ENCODE data around the gene SUPT5H. TPM values are rescaled to one million over a fixed set of nuclear protein-coding genes. Genes with fewer than 3 reads are reported as not detected.

SUPT5H gene
- total RNA-seq, 1 experiment from 2014 or later, result 79.0 TPM

- no peak for DNase-seq (ENCODE audit: low read depth)
These were observed 50.7 kb downstream of the SUPT5H start for GRCh38 chr19:39496063-39496462.

- no peak for DNase-seq (ENCODE audit: low read depth)
These were observed 52.3 kb downstream of the SUPT5H start for GRCh38 chr19:39497701-39497995.

- DNase-seq (ENCODE audit: low read depth), result peak; percentile 18
These were observed 52.8 kb downstream of the SUPT5H start for GRCh38 chr19:39497996-39498797.

DNA sequence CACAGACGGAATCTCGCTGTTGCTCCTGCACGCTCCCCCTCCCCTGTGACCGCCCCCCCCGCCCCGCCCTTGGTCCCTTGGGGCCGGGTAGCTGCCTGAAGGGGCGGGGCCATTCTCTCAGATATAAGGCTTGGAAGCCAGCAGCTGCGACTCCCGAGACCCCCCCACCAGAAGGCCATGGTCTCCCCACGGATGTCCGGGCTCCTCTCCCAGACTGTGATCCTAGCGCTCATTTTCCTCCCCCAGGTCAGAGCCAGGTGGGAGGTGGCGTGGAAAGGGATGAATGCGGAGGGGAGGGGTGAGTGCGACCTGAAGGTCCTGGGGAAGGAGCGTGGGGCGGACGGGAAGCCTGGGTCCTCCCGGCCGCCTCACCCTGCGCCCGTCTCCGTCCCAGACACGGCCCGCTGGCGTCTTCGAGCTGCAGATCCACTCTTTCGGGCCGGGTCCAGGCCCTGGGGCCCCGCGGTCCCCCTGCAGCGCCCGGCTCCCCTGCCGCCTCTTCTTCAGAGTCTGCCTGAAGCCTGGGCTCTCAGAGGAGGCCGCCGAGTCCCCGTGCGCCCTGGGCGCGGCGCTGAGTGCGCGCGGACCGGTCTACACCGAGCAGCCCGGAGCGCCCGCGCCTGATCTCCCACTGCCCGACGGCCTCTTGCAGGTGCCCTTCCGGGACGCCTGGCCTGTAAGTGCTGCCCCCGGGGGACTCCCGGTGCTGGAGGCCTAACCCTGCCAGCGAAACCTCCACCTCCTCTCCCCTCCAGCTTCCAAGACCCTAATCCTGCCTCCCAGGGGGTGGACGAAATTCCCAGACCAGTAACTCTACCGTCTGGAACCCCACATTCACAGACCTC lies 53.6 kb downstream of the SUPT5H start, which contains the start of gene DLL3:
DLL3 (plus strand) TSS at position 150 of the 845 bp plus-strand sequence; CDS start at position 178, 28 bp downstream.
- peak; percentile 12 for DNase-seq (ENCODE audit: low read depth)

DNA sequence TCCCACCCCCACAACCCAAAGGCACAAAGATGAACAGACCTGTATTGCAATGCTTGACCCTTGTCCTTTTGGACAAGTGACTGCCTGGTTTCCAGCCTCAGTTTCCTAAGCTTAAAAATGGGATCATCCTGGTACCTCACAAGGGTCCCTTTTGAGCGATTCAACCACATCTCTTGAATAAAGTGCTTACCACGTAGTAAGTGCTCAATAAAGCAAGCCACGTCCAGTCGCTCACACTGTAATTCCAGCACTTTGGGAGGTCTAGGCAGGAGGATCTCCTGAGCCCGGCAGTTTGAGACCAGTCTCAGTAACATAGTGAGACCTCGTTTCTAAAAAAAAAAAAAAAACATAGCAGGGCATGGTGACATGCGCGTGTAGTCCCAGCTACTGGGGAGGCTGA lies 54.5 kb downstream of the SUPT5H start:
- no peak for DNase-seq (ENCODE audit: low read depth)

DNA sequence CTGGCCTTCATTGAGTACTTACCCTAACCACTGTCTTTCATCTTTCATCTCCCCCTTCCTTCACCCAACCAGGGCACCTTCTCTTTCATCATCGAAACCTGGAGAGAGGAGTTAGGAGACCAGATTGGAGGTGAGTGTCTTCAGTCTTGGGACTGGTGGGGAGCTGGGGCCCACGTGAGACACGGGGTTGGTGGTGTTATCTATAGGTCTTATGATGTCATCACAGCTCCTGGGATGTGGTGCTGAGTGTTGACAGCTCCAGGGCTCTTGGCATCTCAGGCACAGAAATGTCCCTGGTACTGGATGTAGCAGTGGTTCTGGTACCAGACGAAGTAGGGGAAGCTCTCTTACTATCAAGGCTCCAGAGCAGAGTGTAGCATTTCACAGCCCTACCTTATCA lies 55.2 kb downstream of the SUPT5H start:
- no peak for DNase-seq (ENCODE audit: low read depth)

DNA sequence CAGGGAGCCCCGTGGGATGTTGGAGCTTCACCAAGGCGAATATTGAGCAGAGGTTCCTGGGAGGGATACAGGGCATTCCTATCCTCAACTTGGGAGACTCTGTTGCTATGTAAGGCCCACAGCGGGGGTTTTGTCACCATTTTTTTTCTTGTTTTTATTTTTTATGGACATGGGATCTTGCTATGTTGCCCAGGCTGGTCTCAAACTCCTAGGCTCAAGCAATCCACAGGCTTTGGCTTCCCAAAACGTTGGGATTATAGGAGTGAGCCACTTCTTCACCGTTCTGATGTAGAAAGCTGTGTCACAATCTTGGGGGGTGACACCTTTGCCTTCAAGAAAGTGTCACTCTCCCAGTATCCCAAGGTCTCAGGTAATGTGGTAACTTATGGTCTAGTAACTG lies 56.0 kb downstream of the SUPT5H start:
- DNase-seq (ENCODE audit: low read depth), result no peak

DNA sequence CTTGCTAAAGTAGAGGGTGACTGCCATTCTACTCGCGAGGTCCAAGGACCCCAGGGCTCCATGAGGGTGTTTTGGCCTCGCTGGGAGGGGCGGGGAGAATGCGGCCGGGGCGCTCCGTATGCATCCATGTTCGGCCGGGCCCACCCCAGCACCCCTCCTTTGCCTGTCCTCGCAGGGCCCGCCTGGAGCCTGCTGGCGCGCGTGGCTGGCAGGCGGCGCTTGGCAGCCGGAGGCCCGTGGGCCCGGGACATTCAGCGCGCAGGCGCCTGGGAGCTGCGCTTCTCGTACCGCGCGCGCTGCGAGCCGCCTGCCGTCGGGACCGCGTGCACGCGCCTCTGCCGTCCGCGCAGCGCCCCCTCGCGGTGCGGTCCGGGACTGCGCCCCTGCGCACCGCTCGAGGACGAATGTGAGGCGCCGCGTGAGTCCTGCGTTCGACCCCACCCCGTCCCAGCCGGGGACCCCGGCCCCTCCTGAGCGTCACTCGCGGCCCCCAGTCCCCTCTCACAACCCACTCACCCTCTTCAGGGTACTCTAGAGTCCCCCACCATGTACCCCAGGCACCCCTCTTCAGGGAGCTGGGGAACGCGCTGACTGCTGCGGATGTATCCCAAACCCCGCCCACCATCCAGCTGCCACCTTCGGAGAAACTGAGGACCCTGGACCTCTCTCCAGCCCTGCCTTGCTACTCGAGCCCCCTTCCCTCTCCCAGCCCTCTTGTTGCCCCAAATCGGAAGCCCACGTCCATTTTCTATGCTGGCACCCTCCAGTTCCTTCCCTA lies 57.4 kb downstream of the SUPT5H start:
- DNase-seq (ENCODE audit: low read depth), result peak; percentile 49

DNA sequence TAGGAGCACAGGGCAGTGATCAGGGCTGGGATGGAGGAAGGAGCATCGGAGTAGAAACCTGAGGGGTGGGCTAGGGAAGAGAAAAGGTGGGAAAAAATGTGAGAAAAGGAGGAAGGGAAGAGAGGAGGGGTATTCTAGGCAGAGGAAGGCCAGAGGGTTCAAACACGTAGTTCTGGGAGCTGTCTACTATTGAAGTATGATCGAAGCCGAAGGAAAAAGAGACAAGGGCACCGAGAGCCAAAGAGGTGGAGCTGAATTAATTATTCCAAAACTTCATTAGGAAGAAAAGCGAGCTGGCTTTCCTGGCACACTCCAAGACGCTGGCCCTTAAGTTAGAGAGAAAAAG lies 61.2 kb downstream of the SUPT5H start:
- no peak for DNase-seq (ENCODE audit: low read depth)

- DNase-seq (ENCODE audit: low read depth), result peak; percentile 55
These were observed 61.7 kb downstream of the SUPT5H start for GRCh38 chr19:39506944-39507714.

DNA sequence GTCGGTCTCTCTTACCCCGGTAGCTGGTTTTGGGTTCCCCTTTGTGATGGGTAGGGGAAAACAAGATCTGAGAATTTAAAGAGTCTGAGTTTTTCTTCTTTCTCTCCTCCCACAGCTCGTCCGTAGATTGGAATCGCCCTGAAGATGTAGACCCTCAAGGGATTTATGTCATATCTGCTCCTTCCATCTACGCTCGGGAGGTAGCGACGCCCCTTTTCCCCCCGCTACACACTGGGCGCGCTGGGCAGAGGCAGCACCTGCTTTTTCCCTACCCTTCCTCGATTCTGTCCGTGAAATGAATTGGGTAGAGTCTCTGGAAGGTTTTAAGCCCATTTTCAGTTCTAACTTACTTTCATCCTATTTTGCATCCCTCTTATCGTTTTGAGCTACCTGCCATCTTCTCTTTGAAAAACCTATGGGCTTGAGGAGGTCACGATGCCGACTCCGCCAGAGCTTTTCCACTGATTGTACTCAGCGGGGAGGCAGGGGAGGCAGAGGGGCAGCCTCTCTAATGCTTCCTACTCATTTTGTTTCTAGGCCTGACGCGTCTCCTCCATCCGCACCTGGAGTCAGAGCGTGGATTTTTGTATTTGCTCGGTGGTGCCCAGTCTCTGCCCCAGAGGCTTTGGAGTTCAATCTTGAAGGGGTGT lies 62.5 kb downstream of the SUPT5H start:
- DNase-seq (ENCODE audit: low read depth), result no peak

- no peak for DNase-seq (ENCODE audit: low read depth)
These were observed 63.2 kb downstream of the SUPT5H start for GRCh38 chr19:39508629-39509028.

DNA sequence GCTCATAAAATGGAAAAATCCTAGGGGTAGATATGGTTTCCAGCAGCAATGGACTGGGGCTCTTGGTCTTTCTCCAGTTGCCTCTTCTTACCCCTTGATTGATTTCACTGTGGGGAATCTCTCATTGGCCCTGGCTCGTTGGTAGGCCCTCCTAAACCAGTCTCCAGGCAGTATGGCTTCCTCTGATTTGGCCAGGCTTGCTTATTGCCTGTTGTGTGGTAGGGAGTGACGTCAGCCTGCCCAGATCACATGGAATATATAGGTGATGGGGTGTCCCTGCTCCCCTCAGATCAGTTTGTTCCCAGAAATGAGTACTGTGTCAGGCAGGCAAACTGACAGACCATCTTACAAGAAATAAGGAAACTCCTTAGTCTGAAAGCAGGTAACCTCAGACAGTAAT lies 63.9 kb downstream of the SUPT5H start:
- DNase-seq (ENCODE audit: low read depth), result no peak

GRCh38 chr19:39512988-39513387 lies 67.6 kb downstream of the SUPT5H start:
- no peak for DNase-seq (ENCODE audit: low read depth)

DNA sequence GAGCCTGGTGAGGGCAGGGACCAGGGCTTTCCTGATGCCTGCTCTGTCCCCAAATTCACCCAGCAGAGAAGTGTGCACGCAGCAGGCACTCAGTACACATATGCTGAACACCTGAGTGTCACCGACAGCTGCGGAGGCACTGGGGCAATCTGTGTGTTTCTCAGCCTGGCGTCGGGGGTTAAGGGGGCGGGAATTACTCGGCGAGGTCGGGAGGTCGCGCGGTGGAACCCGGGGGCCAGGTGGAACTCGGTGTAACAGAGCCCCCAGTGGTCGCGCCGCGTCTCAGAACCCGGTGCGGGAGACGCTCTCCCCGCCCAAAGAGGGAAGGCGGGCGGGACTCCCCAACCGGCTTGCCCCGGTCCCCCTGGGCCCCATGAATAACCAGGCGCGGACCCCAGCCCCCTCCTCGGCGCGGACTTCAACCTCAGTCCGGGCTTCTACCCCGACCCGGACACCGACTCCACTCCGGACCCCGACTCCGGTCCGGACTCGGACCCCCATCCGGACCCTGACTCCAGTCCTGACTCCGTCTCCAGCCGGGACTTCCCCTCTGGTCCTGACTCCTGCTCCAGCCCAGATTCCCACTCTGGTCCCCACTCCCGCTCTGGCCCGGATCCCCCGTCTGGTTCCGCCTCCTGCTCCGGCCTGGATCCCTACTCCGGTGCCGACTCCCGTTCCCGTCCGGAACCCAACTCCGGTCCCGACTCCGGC lies 69.6 kb downstream of the SUPT5H start, which contains the start of gene SELENOV:
SELENOV (plus strand) TSS at position 300 of the 711 bp plus-strand sequence; CDS start at position 374, 74 bp downstream.
- DNase-seq (ENCODE audit: low read depth), result no peak

GRCh38 chr19:39515551-39516191 lies 70.3 kb downstream of the SUPT5H start:
- no peak for DNase-seq (ENCODE audit: low read depth)

DNA sequence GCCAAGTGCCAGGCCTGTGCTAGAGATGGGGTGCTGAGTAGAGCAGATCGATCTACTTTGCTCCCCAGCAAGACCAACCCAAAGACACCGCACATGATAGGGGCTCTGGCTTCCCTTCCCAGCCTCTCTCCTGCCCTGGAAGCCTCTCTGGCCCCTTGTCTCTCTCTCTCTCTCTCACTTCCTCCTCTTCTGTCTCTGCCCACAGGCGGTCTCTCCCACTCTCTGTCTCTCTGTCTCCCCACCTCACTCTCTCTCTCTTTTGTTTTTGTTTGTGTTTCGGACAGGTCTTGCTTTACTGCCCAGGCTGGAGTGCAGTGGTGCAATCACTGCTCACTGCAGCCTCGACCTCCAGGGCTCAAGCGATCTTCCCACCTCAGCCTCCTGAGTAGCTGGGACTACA lies 70.9 kb downstream of the SUPT5H start:
- no peak for DNase-seq (ENCODE audit: low read depth)

- DNase-seq (ENCODE audit: low read depth), result no peak
These were observed 72.0 kb downstream of the SUPT5H start for GRCh38 chr19:39517432-39517831.

GRCh38 chr19:39518458-39518857 lies 73.1 kb downstream of the SUPT5H start:
- DNase-seq (ENCODE audit: low read depth), result no peak

DNA sequence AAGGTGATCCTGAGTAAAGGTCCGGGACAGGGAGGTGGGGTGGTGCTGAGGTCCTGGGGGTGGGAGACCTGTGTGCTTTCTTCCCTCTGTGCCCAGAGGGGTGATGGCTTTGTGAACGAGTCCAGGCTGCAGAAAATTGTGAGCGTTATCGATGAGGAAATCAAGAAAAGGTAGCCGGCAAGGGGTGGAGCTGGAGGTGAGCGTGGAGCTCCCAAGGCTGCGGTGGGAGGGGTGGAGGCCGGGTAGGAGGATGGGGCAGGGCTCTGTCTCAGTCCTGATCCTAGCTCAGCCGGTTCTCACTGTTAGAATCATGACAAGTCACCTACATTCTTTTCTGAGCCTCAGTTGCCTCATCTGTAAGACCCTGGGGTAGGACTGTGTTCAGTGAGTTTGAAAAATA lies 73.6 kb downstream of the SUPT5H start:
- DNase-seq (ENCODE audit: low read depth), result no peak

Data from LHCN-M2 (cell line).